Endometrial microvascular endothelial cells (primary cell): ENCODE measurements around the gene PARD3B. TPM values are rescaled to one million over a fixed set of nuclear protein-coding genes. Genes with fewer than 3 reads are reported as not detected.

ENCODE experiments used
- in situ Hi-C: cut with HindIII; loops from 2 replicates; pipeline ENCODE4 v1.10.0; 2017; ENCODE audit warnings: low sequenced_read_pairs, low pct_unique_long_range_greater_than_20kb; ENCODE audit errors: inconsistent ontology term
- total RNA-seq: library from RNA; depleted of rRNA; stranded (reverse); fragments of >200 nt; gene quantifications from one replicate; pipeline ENCODE4 v1.2.3, GENCODE V29; 2015; ENCODE audit errors: inconsistent ontology term

The PARD3B gene
- total RNA-seq, 1 donor from 2014 or later, result 3.3 TPM

DNA sequence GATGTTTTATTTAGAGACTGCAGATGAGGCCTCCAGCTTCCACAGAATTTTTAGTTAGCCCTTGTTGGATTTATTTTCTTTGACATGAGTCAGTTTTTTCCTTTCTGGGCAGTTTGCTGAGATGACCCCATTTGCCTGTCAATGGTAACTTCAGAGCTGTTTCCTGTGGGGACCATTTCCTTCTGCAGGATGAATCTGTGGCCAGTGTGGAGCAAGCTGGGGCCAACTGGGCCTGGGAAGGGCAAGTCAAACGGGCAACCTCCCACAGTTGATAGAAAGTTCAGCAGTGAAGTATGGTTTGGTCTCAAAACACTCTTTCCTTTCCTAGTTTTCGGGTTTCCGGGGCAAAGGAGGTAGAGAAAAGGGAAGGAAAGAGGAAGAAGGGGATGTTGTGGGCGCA lies 845.6 kb downstream of the PARD3B start:
- in situ Hi-C loops, result no loop called here

DNA sequence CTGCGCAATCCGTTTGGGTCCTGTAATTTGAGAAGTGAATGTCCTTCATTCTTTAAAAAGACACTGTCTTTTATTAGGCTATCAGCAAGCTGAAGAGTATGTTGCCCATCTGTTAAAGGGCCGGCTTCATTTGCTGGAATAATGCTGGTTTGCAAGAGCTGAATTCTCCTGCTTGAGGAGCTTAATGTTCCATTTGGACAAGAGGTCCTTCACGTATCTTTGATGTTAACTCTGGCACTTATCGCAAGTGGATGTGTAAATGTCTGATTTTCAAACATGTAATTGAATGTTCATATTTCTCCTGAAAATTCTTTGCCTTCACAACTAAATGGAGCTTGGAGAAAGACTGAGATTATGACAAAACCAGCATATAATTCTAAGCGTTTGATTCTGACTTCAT lies 856.2 kb downstream of the PARD3B start:
- in situ Hi-C loops, result no loop called here

DNA sequence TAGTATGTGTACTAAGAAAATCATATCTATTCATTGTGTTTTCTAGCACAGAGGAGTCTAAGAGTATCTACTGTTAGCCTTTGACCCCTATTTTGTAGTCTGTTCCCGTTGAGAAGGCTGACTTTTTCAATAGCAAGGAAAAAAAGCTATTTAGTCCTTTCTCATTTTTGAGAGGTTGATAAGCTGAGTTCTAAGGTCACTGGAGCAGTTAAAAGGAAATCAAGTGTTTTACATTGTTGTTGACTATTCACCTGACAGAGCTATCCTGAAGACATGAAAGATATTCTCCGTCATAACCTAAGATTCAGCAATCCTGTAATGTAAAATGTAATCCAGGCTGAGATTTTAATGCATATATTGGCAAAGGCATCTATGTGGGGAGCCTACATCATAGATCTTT lies 856.7 kb downstream of the PARD3B start:
- in situ Hi-C loops, result no loop called here

DNA sequence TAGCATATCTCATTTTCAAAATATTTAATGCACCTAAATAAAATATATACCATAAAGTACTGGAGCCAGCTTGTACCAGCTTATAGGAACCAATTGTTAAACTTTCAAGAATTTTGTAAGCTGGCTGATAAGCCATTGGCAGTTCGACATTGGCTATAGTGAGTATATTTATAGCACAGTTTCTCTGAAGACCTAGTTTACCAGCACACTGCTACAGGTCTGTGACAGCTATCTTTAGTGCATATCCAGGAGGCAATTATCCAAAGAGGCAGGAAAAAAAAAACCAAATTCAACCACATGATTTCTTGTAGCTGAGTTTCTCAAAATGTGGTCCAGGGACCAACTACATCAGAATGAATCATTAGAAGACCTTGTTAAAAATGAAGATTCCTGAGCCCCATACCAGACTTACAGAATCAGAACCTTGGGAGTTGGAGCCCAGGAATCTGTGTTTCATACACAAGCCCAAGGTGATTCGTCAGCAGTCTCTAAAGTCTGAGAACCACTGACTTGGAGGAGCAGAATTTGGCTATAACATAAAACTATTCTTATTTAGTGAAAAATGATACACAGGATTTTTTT lies 858.1 kb downstream of the PARD3B start:
- in situ Hi-C loops, result no loop called here

DNA sequence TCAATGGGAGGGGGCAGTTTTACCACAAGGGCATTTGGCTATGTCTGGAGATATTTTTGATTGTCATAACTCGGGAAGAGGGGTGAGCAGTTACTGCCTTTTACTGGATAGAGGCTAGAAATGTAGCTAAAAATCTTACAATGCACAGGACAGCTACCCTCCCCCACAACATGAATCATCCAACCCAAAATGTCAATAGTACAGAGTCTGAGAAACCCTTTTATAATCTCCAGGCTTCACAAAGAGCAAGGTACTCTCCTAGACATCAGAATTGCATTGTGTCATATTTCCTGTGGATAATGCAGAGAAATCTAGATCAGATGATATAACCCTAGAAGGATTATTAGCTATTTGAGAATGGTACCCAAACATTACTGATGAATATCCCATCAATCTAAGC lies 859.9 kb downstream of the PARD3B start:
- in situ Hi-C loops, result no loop called here

DNA sequence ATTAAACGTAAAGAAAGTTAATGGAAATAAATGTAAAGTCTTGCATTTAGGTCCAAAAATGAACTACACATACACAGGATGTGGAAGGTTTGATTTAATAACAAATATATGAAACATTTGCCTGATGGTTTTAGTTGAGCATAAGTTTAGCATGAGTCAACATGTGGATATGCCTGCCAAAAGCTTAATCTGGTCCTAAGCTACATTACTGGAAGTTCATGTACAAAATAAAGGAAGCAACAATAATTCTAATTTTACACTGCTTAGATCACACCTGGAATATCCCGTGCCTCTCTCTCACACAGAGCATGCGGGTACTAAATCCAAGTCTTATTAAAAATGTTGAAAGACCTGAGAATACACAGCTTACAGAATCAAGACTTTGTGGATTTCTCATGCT lies 860.5 kb downstream of the PARD3B start:
- in situ Hi-C loops, result no loop called here

DNA sequence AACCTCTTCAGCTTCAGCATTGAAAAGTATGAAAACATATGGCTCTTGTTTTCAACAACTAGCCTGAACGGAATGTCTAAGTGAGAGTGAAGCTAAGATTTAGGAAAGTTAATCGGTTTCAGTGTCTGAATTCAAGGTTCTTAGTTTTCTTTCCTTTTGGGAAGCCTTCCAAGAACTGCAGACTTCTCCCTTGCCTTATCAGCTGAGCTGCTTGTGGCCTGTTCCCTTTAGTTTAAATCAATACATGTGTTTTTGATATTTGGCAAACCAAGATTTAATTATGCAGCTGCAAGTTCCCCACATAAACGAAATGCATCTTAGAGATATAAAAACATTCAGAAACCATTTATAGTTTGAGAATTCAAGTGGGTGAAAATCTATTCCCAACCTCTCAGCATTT lies 862.7 kb downstream of the PARD3B start:
- in situ Hi-C loops, result no loop called here

DNA sequence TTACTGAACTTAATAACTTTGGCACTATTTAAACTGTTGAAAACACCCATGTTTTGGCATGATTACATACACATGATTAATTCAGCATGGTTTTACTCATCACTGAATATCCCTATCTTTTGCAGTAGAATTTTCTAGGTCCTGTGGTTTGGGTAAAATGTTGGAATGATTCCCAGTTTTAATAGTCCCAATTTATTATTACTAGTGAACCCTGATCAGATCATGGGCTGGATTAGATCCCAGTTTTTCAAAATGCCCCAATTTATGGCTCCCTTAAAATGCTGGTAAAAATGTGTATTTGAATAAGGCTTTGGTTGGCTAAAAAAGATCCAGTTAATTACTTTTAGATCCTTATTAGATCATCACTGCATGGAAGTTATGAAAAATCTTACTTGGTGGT lies 863.4 kb downstream of the PARD3B start:
- in situ Hi-C loops, result no loop called here

DNA sequence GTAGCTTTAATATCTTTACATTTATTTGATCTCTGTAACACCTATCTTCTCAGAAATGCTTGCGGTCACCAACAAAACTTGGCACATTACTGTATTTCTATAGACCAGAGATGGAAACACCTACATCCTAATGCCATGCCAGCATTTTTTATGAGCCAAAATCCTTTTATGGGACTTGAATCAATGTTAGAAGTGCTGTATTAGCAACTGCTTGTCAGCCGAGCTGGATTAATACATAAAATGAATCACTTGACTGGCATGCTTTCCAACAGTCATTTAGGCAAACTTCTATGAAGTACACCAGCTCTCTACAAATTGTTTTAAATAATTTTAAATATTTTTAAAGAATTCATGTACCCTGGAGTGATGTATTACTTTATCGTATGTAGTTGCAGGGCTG lies 864.1 kb downstream of the PARD3B start:
- in situ Hi-C loops, result no loop called here

DNA sequence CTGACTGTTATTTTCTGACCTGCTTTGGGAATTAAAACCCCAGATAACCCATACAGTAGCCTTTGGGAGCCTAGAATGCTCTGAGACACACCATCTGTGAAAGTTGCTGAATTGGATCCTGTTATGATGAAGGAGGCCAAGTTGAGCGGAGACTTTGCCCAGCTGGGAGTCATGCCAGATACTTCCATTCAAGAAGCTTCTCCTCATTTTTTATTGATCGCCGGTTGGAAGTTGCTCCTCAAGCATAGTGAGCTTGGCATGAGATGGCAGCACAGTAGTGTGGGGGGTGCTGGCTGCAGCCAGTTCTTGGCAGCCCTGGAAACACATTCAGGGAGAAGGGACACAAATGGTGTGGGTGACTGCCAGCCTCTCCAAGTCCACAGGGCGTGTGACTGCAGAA lies 866.3 kb downstream of the PARD3B start:
- in situ Hi-C loops, result no loop called here

DNA sequence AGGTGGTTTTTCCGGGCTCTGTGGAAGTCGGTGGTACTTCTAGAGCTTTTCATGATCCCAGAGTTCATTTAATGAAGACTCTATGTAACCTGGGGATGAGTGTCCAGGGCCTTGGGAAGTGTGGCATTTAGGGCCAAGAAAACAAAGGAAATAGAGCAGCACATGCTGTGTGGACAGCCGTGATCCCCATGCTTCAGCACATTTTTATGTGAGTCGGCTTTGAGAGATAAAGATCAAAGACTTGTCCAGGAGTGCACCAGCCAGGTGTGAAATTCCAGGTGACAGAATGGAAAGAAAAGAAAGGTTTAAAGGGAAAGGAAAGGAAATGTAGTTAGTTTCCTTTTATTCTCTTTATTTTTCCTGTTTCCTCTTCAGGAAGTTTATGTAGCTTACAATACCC lies 879.1 kb downstream of the PARD3B start:
- in situ Hi-C loops, result no loop called here

DNA sequence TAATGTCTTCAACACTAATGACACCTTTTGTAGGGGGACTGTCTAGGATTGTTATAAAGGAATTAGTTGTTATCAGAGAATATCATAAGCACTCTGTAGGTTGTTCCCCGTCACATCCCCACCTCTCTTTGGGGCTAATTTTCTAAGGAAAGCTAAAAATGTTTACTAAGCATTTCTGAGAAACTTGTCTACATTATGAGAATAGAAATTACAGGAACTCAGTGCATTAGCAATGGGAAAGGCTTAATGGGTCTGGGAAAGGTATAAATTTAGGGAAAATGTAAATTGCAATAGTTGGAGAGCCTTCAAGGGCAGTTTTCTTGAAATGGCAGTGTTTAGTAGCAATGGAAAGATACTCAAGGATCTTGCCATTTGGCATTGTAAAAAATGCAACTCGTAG lies 879.8 kb downstream of the PARD3B start:
- in situ Hi-C loops, result no loop called here

DNA sequence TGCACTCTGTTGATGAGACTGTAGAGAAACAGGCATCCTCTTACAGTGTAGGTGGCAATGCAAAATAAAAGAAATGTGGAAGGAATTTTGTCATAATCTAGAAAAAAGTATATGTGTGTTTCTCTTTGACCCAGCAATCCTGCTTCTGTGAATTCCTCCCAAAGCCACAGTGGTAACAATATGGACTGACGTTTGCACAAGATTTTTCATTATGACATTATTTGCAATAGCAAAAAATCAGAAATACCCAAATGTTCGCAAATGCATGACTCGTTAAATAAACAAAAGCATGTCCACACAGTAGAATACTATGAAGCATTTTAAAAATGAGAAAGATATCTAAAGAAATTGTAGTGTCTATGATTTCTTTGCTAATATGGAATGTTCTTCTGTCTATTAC lies 881.8 kb downstream of the PARD3B start:
- in situ Hi-C loops, result no loop called here

DNA sequence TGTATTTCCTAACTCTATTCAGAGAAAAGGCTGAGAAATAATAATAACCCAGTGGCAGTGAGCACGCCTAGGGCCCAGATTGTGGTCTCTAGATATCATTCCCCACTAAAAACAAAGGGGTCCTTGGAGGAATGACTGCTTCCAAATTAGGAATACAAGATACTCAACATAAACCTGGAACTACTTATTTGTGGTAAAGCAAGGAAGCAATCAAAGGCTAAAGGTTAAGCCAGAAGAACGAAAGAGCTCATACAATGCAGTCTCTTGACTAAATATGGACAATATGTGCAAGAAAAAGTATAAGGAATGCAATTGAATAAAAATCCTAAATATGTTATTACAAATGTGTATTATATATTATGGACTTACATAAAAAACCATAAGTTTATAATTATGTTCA lies 883.5 kb downstream of the PARD3B start:
- in situ Hi-C loops, result no loop called here

DNA sequence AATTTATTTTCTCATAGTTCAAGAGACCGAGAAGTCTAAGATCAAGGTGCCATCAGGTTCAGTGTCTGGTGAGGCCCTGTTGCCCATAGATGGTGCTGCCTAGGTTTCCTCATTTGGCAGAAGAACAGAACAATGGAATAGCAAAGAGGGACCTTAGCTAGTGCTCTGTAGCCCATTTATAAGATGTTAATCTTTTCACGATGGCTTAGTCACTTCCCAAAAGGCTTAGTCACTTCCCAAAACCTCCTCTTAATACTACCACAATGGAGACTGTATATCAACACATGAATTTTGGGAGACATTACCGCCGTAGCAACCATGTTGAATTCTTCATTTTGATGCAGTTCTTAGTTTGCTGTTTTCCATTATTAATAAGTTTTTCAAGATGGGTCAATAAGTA lies 890.7 kb downstream of the PARD3B start:
- in situ Hi-C loops, result no loop called here

DNA sequence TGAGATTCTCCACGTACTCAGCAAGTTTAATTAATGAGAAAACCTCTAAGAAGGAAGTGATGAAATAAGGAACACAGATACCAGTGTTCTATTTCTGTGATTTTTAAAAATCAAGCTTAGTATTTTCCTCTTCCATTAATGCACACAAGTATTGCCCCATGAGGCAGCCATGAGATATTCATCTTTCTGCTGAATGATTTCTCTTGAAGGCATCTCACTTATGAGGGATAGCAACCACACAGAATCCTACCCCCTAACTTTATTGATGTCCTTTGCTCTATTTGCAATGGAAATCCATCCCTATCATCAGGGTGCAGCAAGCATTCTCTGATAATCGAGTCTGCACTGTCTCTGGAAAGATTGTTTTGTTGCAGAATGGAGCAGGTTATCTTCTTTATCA lies 893.0 kb downstream of the PARD3B start:
- in situ Hi-C loops, result no loop called here

DNA sequence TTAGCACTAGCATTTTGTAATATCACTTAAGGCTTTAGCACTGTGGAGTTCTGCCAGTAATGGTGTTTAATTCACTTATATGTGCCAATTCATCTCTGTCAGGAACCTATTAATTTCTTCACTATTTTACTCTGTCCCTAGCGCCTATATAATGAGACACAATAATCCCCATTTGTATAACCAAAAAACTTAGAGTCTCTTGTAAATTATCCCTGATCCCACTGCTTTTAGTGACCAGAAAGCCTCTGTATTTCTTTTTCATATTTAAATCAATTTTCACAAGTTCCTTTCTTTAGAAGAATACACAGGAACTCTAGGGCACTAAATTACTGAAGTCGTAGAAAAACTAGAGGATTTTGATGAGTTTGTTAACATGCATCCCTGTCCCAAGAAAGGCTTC lies 894.3 kb downstream of the PARD3B start:
- in situ Hi-C loops, result no loop called here

DNA sequence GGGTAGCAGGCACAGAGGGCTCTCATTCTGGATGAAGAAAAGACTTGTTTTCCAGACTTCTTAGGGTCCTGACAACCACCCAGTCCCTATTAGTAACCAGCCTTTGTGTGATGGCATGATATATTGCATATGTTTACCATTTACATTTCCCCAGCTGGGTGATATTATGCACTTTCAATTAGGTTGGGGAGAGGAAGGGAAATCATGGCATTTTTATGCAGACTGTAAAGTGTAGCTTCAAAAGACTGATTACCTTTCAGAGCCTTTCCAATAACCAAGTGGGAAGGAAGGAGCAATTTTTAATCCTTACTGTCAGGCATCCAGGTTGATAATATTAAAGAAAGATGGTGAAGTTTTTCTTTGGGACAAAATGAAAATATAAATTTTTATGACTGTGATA lies 896.2 kb downstream of the PARD3B start:
- in situ Hi-C loops, result no loop called here

DNA sequence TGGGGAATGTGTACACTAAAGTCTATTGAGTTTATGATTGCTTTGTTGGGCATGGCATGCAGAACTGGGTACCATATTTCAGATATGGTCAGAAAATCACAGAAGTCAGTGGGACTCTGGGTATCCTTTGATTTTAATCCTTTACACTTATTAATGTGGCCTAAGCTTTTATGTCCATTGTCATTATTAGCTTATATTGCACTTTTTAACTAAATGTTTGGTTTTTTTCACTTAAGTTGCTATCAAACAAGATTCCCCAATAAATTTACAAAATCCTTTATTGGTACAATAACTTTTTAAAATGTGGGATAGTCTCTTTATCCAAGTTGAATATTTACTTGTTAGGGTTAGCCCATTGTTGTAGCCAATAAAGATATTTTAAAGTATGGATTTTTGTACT lies 902.9 kb downstream of the PARD3B start:
- in situ Hi-C loops, result no loop called here

DNA sequence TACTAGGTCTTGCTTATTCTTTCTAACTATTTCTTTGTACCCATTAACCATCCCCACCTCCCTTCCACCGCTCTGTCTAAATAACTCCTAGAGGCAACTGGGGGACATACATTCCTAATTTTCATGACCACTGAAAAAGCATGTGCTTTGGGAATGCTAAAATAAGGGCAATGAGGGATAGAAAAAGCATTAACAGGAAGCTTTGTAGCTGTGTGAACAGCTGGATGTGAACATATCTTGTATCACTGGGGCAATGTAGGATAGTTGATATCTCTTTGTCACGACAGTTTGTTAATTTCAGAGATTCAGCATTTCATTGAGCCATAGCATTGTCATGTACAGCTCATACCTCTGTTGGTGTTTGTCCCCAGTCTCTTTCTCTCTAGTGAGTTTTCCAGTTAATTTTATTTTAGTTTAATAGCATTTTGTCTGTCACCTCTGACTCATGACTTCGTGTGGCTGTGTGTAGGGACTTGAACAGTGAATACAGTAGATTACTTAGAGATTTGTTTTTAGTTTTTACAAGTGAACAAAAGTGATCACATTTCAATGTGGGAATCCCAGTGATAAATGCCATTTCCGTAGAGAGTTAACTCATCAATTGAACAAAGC lies 906.7 kb downstream of the PARD3B start:
- in situ Hi-C loops, result no loop called here

DNA sequence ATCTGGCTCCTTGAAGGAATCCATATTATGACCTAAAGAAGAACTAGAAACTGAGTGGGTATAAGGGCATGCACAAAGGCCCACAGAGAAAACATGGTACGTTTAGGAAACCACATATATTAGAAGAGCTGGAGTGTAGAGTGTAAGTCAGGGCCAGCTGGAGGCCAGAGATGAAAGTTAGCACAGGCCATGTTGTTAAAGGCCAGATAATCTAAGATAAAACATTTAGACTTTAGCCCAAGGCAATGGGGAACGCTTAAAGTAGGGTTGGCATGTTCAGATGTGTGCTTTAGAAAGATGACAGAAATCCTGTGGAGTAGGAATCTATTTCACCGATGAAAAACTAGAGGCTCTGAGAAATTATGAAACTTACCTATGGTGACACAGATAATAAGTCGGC lies 907.9 kb downstream of the PARD3B start:
- in situ Hi-C loops, result no loop called here
